ENCODE measurements around the gene ARHGEF16.

Gene ARHGEF16

GRCh38 chr1:3420218-3420951, 34.1 kb upstream of the ARHGEF16 start:
- ChIA-PET POLR2A (interaction anchor here (0.6 to 1.6 kb wide), 3 partner anchors 18 to 284 kb away, joined by 3 to 4 read pairs (median 4); no protein-coding TSS in a partner anchor), CTCF (interaction anchor here (0.5 to 0.8 kb wide), 3 partner anchors 17 to 561 kb away, joined by 4 to 5 read pairs (median 5); no protein-coding TSS in a partner anchor)
- Histone ChIP-seq H3K9me3 (ENCODE audit: control insufficient read depth, insufficient read depth, low read depth, low read length) (no peaks in the 10 kb centered on the region), H3K4me1 (ENCODE audit: control insufficient read depth, insufficient read depth, low read length) (peaks cover 20% of the 10 kb centered on the region), H3K36me3 (ENCODE audit: control insufficient read depth in 2 of 2, insufficient read depth in 1 of 2, low read length in 2 of 2) (peaks cover 0 to 22% of the 10 kb centered on the region in 2 experiments; a peak in 1 of 3 replicates), H3K27ac (ENCODE audit: extremely low read depth, low read depth, low read length) (peak overlapping the region; percentile 96), H3K4me3 (ENCODE audit: low read depth, low read length) (no peak overlapping the region)
- TF ChIP-seq ZNF398 (tag by site-specific recombination; IDR thresholded peaks at IDR 0.05) (no peak), ZNF157 (tag by site-specific recombination; IDR thresholded peaks at IDR 0.05) (no peak), ZNF580 (tag by site-specific recombination; IDR thresholded peaks at IDR 0.05) (peak; percentile 2; the same call in 1 of the 2 replicates), OVOL3 (tag by site-specific recombination; IDR thresholded peaks at IDR 0.05) (no peak), ZNF280C (tag by site-specific recombination; IDR thresholded peaks at IDR 0.05) (no peak), ZNF416 (tag by site-specific recombination; IDR thresholded peaks at IDR 0.05) (no peak), ZNF324 (tag by site-specific recombination; IDR thresholded peaks at IDR 0.05) (no peak), ZSCAN4 (tag by site-specific recombination; IDR thresholded peaks at IDR 0.05) (0 out of 2 replicates have a peak, but pooled peaks have one; percentile 8), ZNF223 (tag by site-specific recombination; IDR thresholded peaks at IDR 0.05) (no peak), ZNF18 (tag by site-specific recombination; IDR thresholded peaks at IDR 0.05) (no peak), ZIC2 (tag by site-specific recombination; IDR thresholded peaks at IDR 0.05) (peak; percentile 52), ZNF677 (tag by site-specific recombination; IDR thresholded peaks at IDR 0.05) (no peak), KLF10 (tag by site-specific recombination; IDR thresholded peaks at IDR 0.05) (no peak), ZNF175 (tag by site-specific recombination; IDR thresholded peaks at IDR 0.05) (no peak), ZXDB (tag by site-specific recombination; IDR thresholded peaks at IDR 0.05) (0 out of 2 replicates have a peak, but pooled peaks have one; percentile 6), ZNF311 (tag by site-specific recombination; IDR thresholded peaks at IDR 0.05; ENCODE audit: borderline replicate concordance) (no peak), ZNF701 (tag by site-specific recombination; IDR thresholded peaks at IDR 0.05) (no peak), ZBTB8A (tag by site-specific recombination; IDR thresholded peaks at IDR 0.05) (peak; percentile 82), ZNF423 (tag by site-specific recombination; IDR thresholded peaks at IDR 0.05) (no peak), PBX3 (CRISPR knock-in tag; IDR thresholded peaks at IDR 0.05) (no peak), ZNF549 (tag by site-specific recombination; IDR thresholded peaks at IDR 0.05) (no peak), ZNF658 (tag by site-specific recombination; IDR thresholded peaks at IDR 0.05) (no peak), ZNF777 (tag by site-specific recombination; IDR thresholded peaks at IDR 0.05; ENCODE audit: borderline replicate concordance) (no peak), ZNF521 (tag by site-specific recombination; IDR thresholded peaks at IDR 0.05) (no peak), ZNF133 (tag by site-specific recombination; IDR thresholded peaks at IDR 0.05) (no peak), TCF7L2 (IDR thresholded peaks at IDR 0.05; ENCODE audit: borderline replicate concordance, low read depth, low read length) (no peak; the same call in 1 of the 2 replicates), ZNF366 (tag by site-specific recombination; conservative IDR thresholded peaks at IDR 0.05) (0 out of 2 replicates have a peak, but pooled peaks have one; percentile 6)
